ENCODE data around the gene NOL3. TPM values are rescaled to one million over a fixed set of nuclear protein-coding genes. Genes with fewer than 3 reads are reported as not detected.
"Not testable (repeated sequence)": the region's sequence is repeated elsewhere in the genome, so short reads cannot be mapped to it uniquely, and the experiment has no call there.

The NOL3 gene
- total RNA-seq (2014; rRNA removed) (64.5 and 91.6 TPM in 2 replicates), Bru-seq, nascent RNA (percentile 73 among the genes with signal in this experiment), BruChase-seq, experiment 1, labeled RNA remaining after a 6-hour chase (percentile 79 among the genes with signal in this experiment), BruChase-seq, experiment 2, labeled RNA remaining after a 2-hour chase (percentile 82 among the genes with signal in this experiment)
- long read RNA-seq, transcript NOL3-211 (4 exons, 1,351 nt): major isoform, 6 of 93 reads
- long read RNA-seq, partial matches to known transcripts: 63 of 93 reads
- long read RNA-seq, other reads (novel, unspliced or antisense): 20 of 93 reads

DNA sequence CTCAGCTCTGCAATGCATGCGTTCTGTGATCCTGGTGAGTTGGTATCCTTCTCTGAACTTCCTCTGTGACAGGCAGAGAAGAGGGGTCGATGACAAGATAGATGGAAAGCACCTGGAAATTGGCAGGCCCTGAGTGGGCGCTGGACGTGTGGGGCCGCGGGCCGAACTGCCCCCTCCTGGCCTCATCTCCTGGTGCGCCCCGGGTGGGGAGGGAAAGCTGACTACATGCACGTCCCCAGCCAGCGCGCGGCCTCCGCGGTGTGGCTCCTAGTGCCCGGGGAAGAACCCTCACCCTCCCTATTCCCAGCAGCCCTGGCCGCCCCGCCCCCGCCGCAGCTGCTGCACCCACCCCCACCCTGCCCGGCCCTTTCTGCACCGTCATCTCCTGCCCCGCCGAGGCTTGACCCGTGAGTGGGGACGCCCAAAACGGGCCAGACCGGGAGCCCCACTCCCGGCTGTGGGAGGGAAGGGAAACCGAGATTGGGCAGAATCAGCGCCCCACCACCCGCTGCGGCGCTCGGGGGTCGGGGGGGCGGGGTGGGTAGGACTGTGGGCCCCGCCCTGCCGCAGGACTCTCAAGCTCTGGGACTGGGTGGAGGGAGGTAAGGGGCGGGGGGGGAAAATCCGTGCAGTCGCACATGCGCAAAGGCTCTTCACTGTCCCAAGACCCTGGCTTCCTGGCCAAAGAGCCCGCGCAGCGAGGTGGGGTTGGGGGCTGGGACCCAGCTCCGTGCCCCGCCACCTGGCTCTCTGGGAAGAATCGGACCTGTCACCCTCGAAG is at the start of gene NOL3:
NOL3 (plus strand) TSS at position 371 of the 781 bp plus-strand sequence.
- POLR2A ChIA-PET (ENCODE audit: unreplicated experiment): interaction anchor here (0.5 kb wide), 2 partner anchors 20 to 77 kb away, joined by 3 read pairs; partner anchors contain the start of gene FHOD1
- CTCF ChIA-PET: interaction anchor here (0.6 to 1.0 kb wide), 2 partner anchors 13 to 15 kb away, joined by 3 to 10 read pairs; no protein-coding TSS in a partner anchor
- Histone ChIP-seq H3F3A (ENCODE audit: low read length, unreplicated experiment) (no peaks in the 10 kb centered on the region), H4K20me1 (ENCODE audit: low read length) (no peaks in the 10 kb centered on the region), H3K27me3 (ENCODE audit: low read length) (no peaks in the 10 kb centered on the region), H3K79me2 (ENCODE audit: low read length) (peaks cover 17% of the 10 kb centered on the region), H3K4me3 (ENCODE audit: low read length) (peak within 1 kb of the TSS; percentile 68), H3K9ac (ENCODE audit: low read length) (peak within 1 kb of the TSS; percentile 75), H3K4me1 (ENCODE audit: insufficient read depth, low read length) (peaks cover 37% of the 10 kb centered on the region), H3K4me2 (ENCODE audit: low read length) (peak within 1 kb of the TSS; percentile 94), H2AFZ (ENCODE audit: low read length) (peak within 1 kb of the TSS; percentile 88), H3K36me3 (ENCODE audit: low read depth, low read length) (no peaks in the 10 kb centered on the region), H3K9me3 (ENCODE audit: low read length) (no peaks in the 10 kb centered on the region), H3K9me2 (replicated peaks; ENCODE audit: low read length) (no peaks in the 10 kb centered on the region), H3K27ac (ENCODE audit: low read length) (peak within 1 kb of the TSS; percentile 76)
- intact Hi-C loops (cut with micrococcal nuclease): no loop called here
- TF ChIP-seq EZH2 (IDR thresholded peaks at IDR 0.05; ENCODE audit: low read length, unreplicated experiment) (no peak), EZH2phosphoT487 (IDR thresholded peaks at IDR 0.05; ENCODE audit: borderline replicate concordance, low read length) (no peak), CTCF (conservative IDR thresholded peaks at IDR 0.05; ENCODE audit: low read depth, low read length) (no peak)
- peak; percentile 80 for DNase-seq
- no TSS peak for BruUV-seq (replicated peaks)
- ATAC-seq: peak; percentile 42

DNA sequence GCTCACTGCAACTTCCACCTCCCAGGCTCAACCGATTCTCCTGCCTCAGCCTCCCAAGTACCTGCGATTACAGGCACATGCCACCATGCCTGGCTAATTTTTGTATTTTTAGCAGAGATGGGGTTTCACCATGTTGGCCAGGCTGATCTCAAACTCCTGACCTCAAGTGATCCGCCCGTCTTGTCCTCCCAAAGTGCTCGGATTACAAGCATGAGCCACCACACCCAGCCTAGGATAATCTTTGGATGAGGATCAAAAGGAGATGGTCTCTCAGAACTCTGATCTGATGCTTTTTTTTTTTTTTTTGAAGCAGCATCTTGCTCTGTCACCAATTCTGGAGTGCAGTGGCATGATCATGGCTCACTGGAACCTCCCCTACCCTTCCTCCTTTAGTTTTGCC is 47.5 kb upstream of the NOL3 start:
- H3K9ac ChIP-seq (ENCODE audit: low read length); intact Hi-C loops (cut with micrococcal nuclease); H3F3A ChIP-seq (ENCODE audit: low read length, unreplicated experiment); H3K27ac ChIP-seq (ENCODE audit: low read length); H3K4me2 ChIP-seq (ENCODE audit: low read length); H3K9me3 ChIP-seq (ENCODE audit: low read length); H3K9me2 ChIP-seq (replicated peaks; ENCODE audit: low read length); H3K4me3 ChIP-seq (ENCODE audit: low read length); H3K27me3 ChIP-seq (ENCODE audit: low read length); H4K20me1 ChIP-seq (ENCODE audit: low read length); DNase-seq; CTCF ChIA-PET; H3K4me1 ChIP-seq (ENCODE audit: insufficient read depth, low read length); POLR2A ChIA-PET (ENCODE audit: unreplicated experiment); H2AFZ ChIP-seq (ENCODE audit: low read length); H3K36me3 ChIP-seq (ENCODE audit: low read depth, low read length); ATAC-seq; BruUV-seq (replicated peaks): not testable (repeated sequence)
- peaks cover 14% of the 10 kb centered on the region; the same call in 1 of the 2 replicates for H3K79me2 ChIP-seq (ENCODE audit: low read length)

DNA sequence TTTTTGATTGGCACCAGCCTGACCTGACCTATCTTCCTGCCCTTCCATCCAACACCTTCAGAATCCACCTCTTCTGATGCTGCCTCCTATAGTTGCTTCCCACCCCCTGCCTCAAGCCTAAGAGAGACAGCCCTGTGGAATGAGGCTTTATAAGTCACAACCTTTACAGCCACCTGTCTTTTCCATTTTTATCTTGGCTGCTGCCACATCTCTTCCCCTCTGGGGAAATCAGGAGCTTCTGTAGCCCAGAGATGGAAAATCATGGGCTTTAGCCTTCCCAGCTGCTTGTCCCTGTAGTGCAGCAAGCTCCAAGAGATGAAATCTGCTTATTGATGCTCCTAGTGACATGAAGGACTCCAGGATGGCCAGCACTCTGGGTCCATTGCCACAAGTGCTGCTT is 41.9 kb upstream of the NOL3 start:
- peaks cover 3% of the 10 kb centered on the region for H3K36me3 ChIP-seq (ENCODE audit: low read depth, low read length)
- no peaks in the 10 kb centered on the region for H4K20me1 ChIP-seq (ENCODE audit: low read length)
- CTCF ChIA-PET: no interaction called here
- no peaks in the 10 kb centered on the region for H3K9me2 ChIP-seq (replicated peaks; ENCODE audit: low read length)
- intact Hi-C loops (cut with micrococcal nuclease): no loop called here
- BruUV-seq (replicated peaks): no TSS peak
- H3K79me2 ChIP-seq (ENCODE audit: low read length): no peaks in the 10 kb centered on the region
- H3K9me3 ChIP-seq (ENCODE audit: low read length): no peaks in the 10 kb centered on the region
- no peaks in the 10 kb centered on the region for H3K4me1 ChIP-seq (ENCODE audit: insufficient read depth, low read length)
- no peak overlapping the region for H3K27ac ChIP-seq (ENCODE audit: low read length)
- ATAC-seq: no peak
- no peak for TF ChIP-seq CTCF (conservative IDR thresholded peaks at IDR 0.05; ENCODE audit: low read depth, low read length)
- TF ChIP-seq EZH2 (IDR thresholded peaks at IDR 0.05; ENCODE audit: low read length, unreplicated experiment): no peak
- TF ChIP-seq EZH2phosphoT487 (IDR thresholded peaks at IDR 0.05; ENCODE audit: borderline replicate concordance, low read length): no peak
- H2AFZ ChIP-seq (ENCODE audit: low read length): no peak overlapping the region
- H3F3A ChIP-seq (ENCODE audit: low read length, unreplicated experiment): no peaks in the 10 kb centered on the region
- no peak for DNase-seq
- no peak overlapping the region for H3K4me3 ChIP-seq (ENCODE audit: low read length)
- H3K9ac ChIP-seq (ENCODE audit: low read length): no peak overlapping the region
- H3K27me3 ChIP-seq (ENCODE audit: low read length): no peaks in the 10 kb centered on the region
- POLR2A ChIA-PET (ENCODE audit: unreplicated experiment): no interaction called here
- no peak overlapping the region for H3K4me2 ChIP-seq (ENCODE audit: low read length)

All from PC-3 (cell line).